ENCODE results near the gene TIAM2.
A peak's percentile ranks its signal among the peaks of the same experiment; 100 is the strongest.

Gene TIAM2

DNA sequence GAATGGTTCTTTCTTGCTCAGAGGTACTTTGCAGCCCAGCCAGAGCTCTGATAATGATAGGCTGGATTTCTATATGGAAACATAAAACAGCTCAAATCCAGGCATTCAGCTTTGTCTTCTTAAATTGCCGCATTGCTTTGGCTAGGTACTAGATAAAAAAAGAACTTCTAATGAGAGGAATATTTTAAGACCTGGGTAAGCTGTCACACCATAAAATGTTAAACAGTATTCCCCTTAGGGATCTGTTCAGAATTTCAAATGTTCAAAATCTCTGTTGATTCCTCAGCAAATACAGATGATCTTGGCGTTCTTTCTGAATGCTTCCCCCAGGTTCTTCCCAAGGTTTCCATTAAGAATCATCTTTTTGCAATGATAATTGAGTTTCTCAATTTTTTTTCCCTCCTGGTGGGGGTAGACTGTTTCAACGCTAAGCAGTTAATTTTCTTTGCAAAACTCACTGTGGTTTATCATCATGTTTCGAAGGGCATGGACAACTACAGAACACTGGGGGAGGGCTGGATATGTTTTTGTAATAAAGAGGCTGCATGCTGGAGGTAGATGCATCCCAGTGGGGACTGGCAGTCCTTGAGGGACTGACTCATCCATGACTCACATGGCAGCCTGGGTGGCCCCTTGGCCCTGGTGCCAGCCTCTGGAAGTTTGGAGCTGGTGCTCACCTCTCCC is 31.0 kb downstream of the TIAM2 start:
- peak in 2 of 4 experiments; percentile 3 to 11 for DNase-seq

DNA sequence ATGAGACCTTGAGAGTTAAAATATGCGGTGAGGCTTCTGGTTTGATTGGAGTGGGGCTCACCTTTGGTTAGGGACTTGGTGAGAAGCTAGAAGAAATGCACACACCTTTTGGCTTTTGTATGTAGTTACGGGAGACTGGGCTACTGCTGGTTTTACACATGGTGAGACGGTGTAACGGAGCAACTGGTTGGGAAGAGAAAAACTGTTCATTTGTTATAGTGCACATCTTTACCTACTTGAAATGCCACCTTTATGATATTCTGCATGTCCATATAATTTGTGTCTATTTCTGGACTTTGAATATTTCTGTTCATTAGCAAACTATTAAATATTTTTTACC is 31.6 kb downstream of the TIAM2 start:
- DNase-seq: no peak

- no peak for DNase-seq
These were observed 35.1 kb downstream of the TIAM2 start for GRCh38 chr6:155030148-155030720.

DNA sequence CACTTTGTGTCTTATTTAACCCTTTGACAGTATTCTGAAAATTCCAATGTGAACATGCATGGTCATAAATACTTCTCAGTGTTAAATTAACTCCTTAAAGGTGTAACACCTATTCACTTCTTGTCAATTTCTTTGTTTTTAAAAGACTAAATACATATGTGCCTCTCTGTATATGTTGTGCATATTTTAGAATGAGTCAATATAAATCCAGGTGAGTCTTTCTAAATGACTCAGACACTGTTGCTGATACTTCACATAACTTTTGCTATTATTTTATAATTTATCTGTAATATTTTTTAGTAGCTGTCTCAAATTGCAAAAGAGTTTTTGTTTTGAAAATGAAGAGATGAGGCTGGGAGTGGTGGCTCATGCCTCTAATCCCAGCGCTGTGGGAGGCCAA is 36.0 kb downstream of the TIAM2 start:
- DNase-seq: no peak

GRCh38 chr6:155033021-155033791 is 38.1 kb downstream of the TIAM2 start:
- DNase-seq: no peak

DNA sequence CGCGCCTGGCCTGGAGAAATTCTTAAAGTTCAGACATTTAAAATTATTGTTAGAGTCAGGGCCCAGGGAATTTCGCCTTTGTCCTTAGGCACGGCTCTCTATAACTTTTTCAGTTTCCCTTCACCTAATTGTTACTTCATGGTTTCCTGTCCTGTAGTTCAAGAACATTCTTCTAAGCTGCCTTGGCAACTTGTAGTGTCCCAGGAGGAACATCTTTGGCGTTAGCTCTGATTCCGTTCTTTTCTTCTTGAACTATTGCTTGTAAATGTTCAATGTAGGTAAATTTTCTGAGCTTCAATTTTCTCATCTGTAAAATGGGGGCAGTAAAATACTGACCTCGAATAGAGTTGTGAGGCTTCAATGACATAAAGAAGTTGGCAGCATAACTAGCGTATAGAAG is 41.8 kb downstream of the TIAM2 start:
- no peak for DNase-seq

DNA sequence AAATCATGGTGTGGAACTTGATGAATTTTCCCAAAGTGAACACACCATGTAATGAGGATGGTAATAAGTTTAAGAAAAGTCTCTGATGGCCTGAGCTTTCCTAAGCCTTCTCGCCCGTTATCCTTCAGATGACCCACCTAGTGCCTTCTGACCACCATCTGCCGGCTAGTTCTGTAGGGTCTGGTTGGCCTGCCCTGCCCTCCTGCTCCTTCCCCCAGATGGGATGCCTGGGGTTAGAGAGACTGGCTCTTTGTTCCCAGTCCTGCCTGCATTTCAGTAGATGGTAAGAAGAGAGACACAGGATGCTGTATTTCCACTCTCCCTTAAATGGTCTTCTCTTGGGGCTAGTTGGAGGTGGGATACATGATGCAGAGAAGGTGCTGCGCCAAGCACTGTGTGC is 43.0 kb downstream of the TIAM2 start:
- no peak for DNase-seq

DNA sequence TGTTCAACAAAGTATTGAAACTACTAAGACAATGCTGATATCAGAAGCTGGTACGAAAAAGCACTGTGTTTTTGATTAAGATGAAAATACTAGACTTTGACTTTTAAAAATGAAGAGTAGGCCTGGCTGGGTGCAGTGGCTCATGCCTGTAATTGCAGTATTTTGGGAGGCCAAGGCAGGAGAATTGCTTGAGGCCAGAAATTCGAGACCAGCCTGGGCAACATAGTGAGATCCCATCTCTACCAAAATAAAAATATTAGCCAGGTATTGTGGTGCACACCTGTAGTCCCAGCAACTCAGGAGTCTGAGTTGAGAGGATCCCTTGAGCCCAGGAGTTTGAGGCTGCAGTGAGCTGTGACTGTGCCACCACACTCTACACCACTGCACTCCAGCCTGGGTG is 43.4 kb downstream of the TIAM2 start:
- DNase-seq: no peak

- DNase-seq: no peak
These were observed 44.5 kb downstream of the TIAM2 start for GRCh38 chr6:155039618-155040017.

DNA sequence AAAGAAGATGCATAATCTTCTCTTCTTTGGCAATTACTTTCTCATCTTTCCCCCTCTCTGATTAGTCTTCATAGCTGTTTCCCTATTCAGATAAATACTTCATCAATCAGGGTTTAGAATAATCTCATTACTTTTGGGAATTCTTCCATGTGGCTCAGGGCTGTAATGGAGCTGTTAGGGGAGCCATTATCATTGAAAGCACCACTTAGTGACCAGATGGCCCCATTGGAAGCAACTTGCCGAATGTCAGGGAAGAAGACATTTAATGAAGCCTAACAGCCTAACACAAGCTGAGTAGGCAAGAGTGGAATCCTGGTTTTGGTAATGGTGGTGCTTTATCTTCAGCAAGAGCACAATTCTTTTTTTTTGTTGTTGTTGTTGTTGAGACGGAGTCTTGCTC is 45.0 kb downstream of the TIAM2 start:
- DNase-seq: no peak

DNA sequence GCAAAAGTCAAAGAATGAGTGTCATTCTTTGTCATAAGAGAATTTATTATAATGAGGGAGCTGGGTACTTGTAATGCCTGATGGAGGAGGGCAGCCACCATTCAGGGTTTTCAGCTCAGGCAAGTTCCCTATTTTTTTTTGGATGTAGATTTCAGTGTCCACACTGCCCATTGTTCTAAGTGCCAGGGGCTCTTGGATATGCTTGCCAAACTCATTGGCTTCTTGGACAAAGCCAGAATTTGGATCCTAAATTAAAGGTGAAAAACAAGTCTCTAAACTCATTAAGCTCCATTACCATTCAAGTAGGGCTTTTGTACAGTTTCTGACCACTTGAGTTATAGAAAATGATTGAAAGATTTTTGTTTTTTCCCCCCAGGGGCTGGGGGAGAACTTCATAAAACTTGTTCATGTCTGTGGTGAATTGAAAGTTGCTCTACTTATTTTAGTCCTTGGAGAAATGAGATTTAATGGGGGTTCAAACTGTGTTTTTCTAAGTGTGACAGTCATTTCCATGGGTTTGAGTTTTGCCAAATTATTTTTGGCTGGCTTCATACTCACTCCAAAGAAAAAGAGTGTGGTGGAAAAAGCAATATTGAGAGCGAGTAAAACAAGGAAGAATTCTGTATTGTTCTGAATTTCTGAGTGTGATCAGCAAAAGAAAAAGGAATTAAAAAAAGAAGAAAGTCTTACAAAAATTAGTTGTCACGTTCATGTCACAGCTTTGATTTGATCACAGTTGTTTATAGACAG is 46.0 kb downstream of the TIAM2 start:
- DNase-seq: no peak

DNA sequence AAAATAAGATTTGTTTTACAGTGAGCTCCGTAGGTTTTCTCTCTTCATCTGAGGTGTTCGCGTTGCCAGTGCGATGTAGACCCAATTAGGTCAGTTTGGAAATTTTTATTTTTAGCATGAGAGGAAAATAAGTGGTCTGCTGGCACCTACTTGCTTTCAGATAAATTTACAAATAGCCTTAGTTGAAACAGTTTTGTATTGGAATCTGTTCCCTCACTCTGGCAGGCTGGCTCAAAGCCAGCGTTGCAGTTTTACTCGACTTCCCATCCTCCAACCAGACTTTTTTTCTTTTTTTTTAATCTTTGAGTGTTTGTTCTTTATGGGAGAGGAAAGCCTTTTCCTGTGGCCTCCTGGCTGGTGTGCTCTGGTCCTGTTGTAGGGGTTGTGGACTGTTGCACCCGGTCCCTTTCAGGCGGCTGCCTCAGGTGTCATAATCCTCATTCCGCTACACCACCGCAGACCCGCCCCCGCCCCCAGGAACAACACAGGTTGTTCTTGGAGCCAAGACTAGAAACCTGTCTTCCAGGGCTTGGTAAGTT is 46.7 kb downstream of the TIAM2 start:
- no peak for DNase-seq

DNA sequence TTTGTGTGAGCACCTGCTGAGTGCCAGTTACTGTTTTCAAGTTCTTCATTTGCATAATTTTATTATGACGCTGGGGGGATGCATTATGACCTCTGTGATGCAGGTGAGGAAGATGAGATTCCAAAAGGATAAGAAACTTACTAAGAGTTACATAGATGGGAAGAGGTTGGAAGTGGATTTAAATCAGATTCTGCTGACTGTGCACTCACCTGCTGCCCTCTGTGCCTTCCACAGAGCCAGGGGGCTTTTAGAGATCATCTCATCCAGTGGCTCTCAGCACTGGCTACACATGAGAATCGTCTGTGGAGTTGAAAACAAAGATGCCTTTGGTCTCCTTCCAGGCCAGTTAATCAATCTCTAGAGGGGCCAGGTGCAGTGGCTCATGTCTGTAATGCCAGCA is 47.9 kb downstream of the TIAM2 start:
- DNase-seq: no peak

- DNase-seq: no peak
These were observed 50.7 kb downstream of the TIAM2 start for GRCh38 chr6:155045561-155046404.

DNA sequence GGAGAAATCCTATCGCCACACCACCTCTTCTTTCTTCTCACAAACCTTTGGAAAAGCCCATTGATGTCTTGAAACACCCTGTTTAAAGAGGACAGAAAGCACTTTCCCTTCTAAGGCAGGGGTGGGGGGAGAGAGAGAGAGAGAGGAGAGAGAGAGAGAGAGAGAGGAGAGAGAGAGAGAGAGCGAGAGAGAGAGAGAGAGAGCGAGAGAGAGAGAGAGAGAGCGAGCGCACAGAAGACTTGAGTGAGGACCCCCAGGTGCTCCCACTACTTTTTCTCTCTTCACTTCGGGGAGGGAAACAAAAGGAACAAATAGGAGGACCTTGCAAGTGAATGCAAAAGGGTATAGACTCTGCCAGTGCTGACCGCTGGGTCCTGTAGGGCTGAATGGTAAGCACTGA is 52.4 kb downstream of the TIAM2 start:
- no peak for DNase-seq

GRCh38 chr6:155050311-155050710 is 55.2 kb downstream of the TIAM2 start:
- DNase-seq: no peak

DNA sequence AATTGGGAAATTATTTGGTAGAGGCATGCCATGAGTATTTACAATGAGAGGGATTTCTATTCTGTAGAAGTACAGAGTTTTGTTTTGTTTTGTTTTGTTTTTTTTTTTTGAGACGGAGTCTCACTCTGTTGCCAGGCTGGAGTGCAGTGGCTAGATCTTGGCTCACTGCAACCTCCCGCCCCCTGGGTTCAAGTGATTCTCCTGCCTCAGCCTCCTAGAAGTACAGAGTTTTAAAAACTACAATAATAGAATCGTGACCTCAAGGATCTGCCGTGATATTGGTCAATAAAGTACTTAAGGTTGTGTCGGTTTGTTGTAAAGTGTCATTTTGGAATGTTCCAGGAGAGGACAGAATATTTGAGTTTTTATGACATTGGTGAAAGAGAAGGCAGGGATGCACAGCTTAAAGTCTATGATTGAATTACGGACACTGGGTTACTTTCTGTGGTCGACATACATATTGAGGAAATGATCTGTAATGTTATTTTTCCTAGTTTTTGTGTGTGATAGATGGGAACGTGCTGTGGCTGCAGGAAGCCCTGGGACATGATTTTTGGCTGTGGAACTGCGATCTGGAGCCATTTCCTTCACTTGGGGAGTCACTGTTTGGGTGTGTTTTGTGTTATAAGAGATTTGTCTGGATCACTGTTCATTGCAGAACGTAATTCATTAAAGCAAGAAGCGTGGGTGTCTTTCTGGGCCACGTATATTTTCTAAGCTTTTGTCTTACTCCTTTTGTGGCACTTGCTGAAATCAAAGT is 59.6 kb downstream of the TIAM2 start:
- no peak for DNase-seq

DNA sequence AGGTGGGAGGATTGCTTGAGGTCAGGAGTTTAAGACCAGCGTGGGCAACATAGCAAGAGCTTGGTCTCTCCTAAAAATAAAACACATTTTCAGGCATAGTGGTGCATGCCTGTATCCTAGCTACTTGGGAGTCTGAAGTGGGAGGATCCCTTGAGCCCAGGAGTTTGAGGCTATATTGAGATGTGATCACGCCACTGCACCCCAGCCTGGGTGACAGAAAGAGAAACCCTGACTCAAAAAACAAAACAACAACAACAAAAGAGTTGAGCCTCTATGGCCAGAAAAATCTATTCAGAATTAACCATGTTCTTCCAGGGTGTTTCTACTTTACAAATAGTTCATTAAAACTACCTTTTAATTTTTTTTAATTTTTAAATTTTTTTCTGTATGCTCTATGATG is 60.6 kb downstream of the TIAM2 start:
- no peak for DNase-seq

DNA sequence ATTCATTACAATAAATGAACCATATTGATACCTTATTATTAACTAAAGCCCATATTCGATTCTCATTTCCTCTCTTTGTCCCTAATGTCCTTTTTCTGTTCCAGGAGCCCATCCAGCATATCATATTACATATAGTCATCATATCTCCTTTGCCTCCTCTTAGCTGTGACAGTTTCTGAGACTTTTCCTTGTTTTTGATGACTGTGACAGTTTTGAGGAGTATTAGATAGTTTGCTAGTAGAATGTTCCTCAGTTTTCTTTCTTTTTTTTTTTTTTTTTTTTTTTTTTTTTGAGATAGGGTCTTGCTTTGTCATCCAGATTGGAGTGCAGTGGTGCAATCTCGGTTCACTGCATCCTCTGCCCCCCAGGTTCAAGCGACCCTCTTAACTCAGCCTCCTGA is 61.6 kb downstream of the TIAM2 start:
- DNase-seq: no peak

DNA sequence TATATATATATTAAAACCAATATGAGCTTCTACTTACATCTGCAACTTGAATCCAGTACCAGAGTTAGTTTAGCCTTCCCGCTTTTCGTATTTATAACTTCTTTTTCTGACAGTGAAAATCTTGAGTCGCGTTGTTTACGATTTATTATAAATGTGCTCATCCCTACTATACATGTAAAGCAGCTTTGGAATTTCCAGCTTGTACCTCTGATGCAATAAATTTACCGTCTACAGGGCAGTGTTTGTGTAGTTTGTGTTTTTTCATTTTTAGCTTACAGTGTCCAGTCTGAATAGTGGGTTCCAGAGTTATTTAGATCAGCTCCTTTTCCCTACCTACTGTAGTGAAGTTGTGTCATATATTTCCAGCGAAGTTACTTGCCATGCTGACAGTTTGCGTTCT is 66.3 kb downstream of the TIAM2 start:
- no peak for DNase-seq

GRCh38 chr6:155062866-155063341 is 67.8 kb downstream of the TIAM2 start:
- DNase-seq: no peak
